HEK293 (cell line): ENCODE results near the gene STX16.

Source experiments
- HIC1 ChIP-seq: fragments of 450-650 bp; formaldehyde crosslinking; IDR thresholded peaks from 2 replicates; pipeline ENCODE4 v1.5.1; 2016; ENCODE audit warnings: missing biosample characterization, missing genetic modification characterization
- HOXC10 ChIP-seq: sonication (generic); formaldehyde crosslinking; IDR thresholded peaks from 2 replicates; pipeline ENCODE4 v1.8.1; 2023; ENCODE audit warnings: mild to moderate bottlenecking, missing genetic modification reagents
- INSM2 ChIP-seq: fragments of 450-650 bp; formaldehyde crosslinking; IDR thresholded peaks from 2 replicates; pipeline ENCODE4 v1.5.1; 2016; ENCODE audit warnings: missing biosample characterization, missing genetic modification characterization
- OSR2 ChIP-seq: fragments of 450-650 bp; formaldehyde crosslinking; IDR thresholded peaks from 2 replicates; pipeline ENCODE4 v1.5.1; 2016; ENCODE audit warnings: missing biosample characterization, missing genetic modification characterization
- SETDB1 ChIP-seq: IDR thresholded peaks from one replicate; pipeline ENCODE4 v1.6.1; 2017; ENCODE audit warnings: mild to moderate bottlenecking, low read length, moderate library complexity, mixed read lengths; ENCODE audit not compliant: insufficient read length
- WT1 ChIP-seq: fragments of 450-650 bp; formaldehyde crosslinking; IDR thresholded peaks from 2 replicates; pipeline ENCODE4 v1.5.1; 2016; ENCODE audit warnings: missing biosample characterization, missing genetic modification characterization
- ZBTB10 ChIP-seq: fragments of 450-650 bp; formaldehyde crosslinking; IDR thresholded peaks from 2 replicates; pipeline ENCODE4 v1.5.1; 2016; ENCODE audit warnings: missing biosample characterization, missing genetic modification characterization
- ZBTB11 ChIP-seq: fragments of 450-650 bp; formaldehyde crosslinking; conservative IDR thresholded peaks from 2 replicates; pipeline ENCODE4 v1.5.1; 2016; ENCODE audit warnings: low read depth, missing biosample characterization, missing genetic modification characterization
- ZBTB8A ChIP-seq: fragments of 450-650 bp; formaldehyde crosslinking; IDR thresholded peaks from 2 replicates; pipeline ENCODE4 v1.5.1; 2016; ENCODE audit warnings: missing biosample characterization, missing genetic modification characterization
- ZNF16 ChIP-seq: fragments of 450-650 bp; formaldehyde crosslinking; IDR thresholded peaks from 2 replicates; pipeline ENCODE4 v1.5.1; 2016; ENCODE audit warnings: low read depth, missing biosample characterization, missing genetic modification characterization
- ZNF223 ChIP-seq: fragments of 450-650 bp; formaldehyde crosslinking; IDR thresholded peaks from 2 replicates; pipeline ENCODE4 v1.5.1; 2016; ENCODE audit warnings: missing biosample characterization, missing genetic modification characterization
- ZNF23 ChIP-seq: fragments of 450-650 bp; formaldehyde crosslinking; IDR thresholded peaks from 2 replicates; pipeline ENCODE4 v1.5.1; 2016; ENCODE audit warnings: missing biosample characterization, missing genetic modification characterization, borderline replicate concordance
- ZNF24 ChIP-seq: fragments of 450-650 bp; formaldehyde crosslinking; IDR thresholded peaks from 2 replicates; pipeline ENCODE4 v1.5.1; 2016; ENCODE audit warnings: missing biosample characterization, missing genetic modification characterization
- ZNF362 ChIP-seq: fragments of 450-650 bp; formaldehyde crosslinking; IDR thresholded peaks from 2 replicates; pipeline ENCODE4 v1.5.1; 2016; ENCODE audit warnings: missing biosample characterization, missing genetic modification characterization
- ZNF404 ChIP-seq: fragments of 450-650 bp; formaldehyde crosslinking; IDR thresholded peaks from 2 replicates; pipeline ENCODE4 v1.5.1; 2017; ENCODE audit warnings: missing biosample characterization, missing genetic modification characterization
- ZNF426 ChIP-seq: fragments of 450-650 bp; formaldehyde crosslinking; IDR thresholded peaks from 2 replicates; pipeline ENCODE4 v1.5.1; 2017; ENCODE audit warnings: missing biosample characterization, missing genetic modification characterization, mild to moderate bottlenecking, inconsistent platforms, moderate library complexity
- ZNF501 ChIP-seq: fragments of 450-650 bp; formaldehyde crosslinking; IDR thresholded peaks from 2 replicates; pipeline ENCODE4 v1.5.1; 2016; ENCODE audit warnings: missing biosample characterization, missing genetic modification characterization
- ZNF544 ChIP-seq: fragments of 450-650 bp; formaldehyde crosslinking; IDR thresholded peaks from 2 replicates; pipeline ENCODE4 v1.5.0; 2017; ENCODE audit warnings: missing biosample characterization, missing genetic modification characterization
- ZNF548 ChIP-seq: fragments of 450-650 bp; formaldehyde crosslinking; IDR thresholded peaks from 2 replicates; pipeline ENCODE4 v1.5.1; 2016; ENCODE audit warnings: missing biosample characterization, missing genetic modification characterization
- ZNF560 ChIP-seq: fragments of 450-650 bp; formaldehyde crosslinking; IDR thresholded peaks from 2 replicates; pipeline ENCODE4 v1.5.1; 2017; ENCODE audit warnings: missing biosample characterization, missing genetic modification characterization, borderline replicate concordance
- ZNF571 ChIP-seq: fragments of 450-650 bp; formaldehyde crosslinking; IDR thresholded peaks from 2 replicates; pipeline ENCODE4 v1.5.0; 2017; ENCODE audit warnings: missing biosample characterization, missing genetic modification characterization
- ZNF610 ChIP-seq: fragments of 450-650 bp; formaldehyde crosslinking; IDR thresholded peaks from 2 replicates; pipeline ENCODE4 v1.5.1; 2016; ENCODE audit warnings: missing biosample characterization, missing genetic modification characterization, borderline replicate concordance
- ZNF629 ChIP-seq: fragments of 450-650 bp; formaldehyde crosslinking; IDR thresholded peaks from 2 replicates; pipeline ENCODE4 v1.5.1; 2017; ENCODE audit warnings: missing biosample characterization, missing genetic modification characterization
- ZNF660 ChIP-seq: fragments of 450-650 bp; IDR thresholded peaks from 2 replicates; pipeline ENCODE4 v1.5.1; 2018; ENCODE audit warnings: missing biosample characterization, mild to moderate bottlenecking, missing genetic modification characterization
- ZNF777 ChIP-seq: fragments of 450-650 bp; formaldehyde crosslinking; IDR thresholded peaks from 2 replicates; pipeline ENCODE4 v1.5.1; 2017; ENCODE audit warnings: missing biosample characterization, missing genetic modification characterization, borderline replicate concordance
- ZSCAN4 ChIP-seq: fragments of 450-650 bp; formaldehyde crosslinking; IDR thresholded peaks from 2 replicates; pipeline ENCODE4 v1.5.1; 2017; ENCODE audit warnings: missing biosample characterization, missing genetic modification characterization

The STX16 gene

GRCh38 chr20:58650776-58651558 is at the start of gene STX16 (continued):
- TF ChIP-seq ZBTB10 (tag by site-specific recombination) (peak; percentile 99), ZNF610 (tag by site-specific recombination) (peak; percentile 91; the same call in 1 of the 2 replicates), ZBTB8A (tag by site-specific recombination) (peak; percentile 99), WT1 (tag by site-specific recombination) (peak; percentile 85), ZNF560 (tag by site-specific recombination) (no peak), ZNF23 (tag by site-specific recombination) (no peak), INSM2 (tag by site-specific recombination) (peak; percentile 99), ZBTB11 (tag by site-specific recombination) (peak; percentile 100), ZNF404 (no peak), ZNF501 (peak; percentile 99), ZSCAN4 (tag by site-specific recombination) (peak; percentile 84), ZNF548 (no peak), ZNF544 (tag by site-specific recombination) (no peak), ZNF362 (tag by site-specific recombination) (peak; percentile 55; the same call in 1 of the 2 replicates), OSR2 (tag by site-specific recombination) (peak; percentile 88), ZNF571 (tag by site-specific recombination) (no peak), HOXC10 (CRISPR knock-in tag) (peak; percentile 96; the same call in 1 of the 2 replicates), ZNF223 (tag by site-specific recombination) (peak; percentile 83), ZNF777 (peak; percentile 99), ZNF426 (tag by site-specific recombination) (no peak), ZNF660 (peak; percentile 94), ZNF629 (peak; percentile 92), SETDB1 (no peak), HIC1 (tag by site-specific recombination) (peak; percentile 94), ZNF16 (tag by site-specific recombination) (no peak; the same call in 1 of the 2 replicates), ZNF24 (tag by site-specific recombination) (peak; percentile 98)
